ENCODE results near the gene LRP4.
A peak's percentile ranks its signal among the peaks of the same experiment; 100 is the strongest.

Gene LRP4

DNA sequence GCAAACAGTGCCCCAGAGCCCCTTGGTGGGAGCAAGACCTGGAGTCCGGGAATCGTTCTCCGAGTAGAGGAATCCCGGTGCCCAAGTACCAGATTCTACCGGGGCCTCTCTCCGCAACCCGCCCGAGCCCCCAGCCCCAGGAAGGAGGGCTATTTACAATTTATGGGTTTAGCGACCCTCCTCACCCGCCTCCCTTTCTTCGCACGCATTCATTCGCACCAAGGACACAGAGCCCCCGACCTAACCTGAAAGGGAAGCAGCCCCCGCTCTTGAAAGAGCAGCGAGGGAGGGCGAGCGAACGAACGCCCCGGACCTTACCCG, 628 bp downstream of the LRP4 start:
- no peak for DNase-seq

DNA sequence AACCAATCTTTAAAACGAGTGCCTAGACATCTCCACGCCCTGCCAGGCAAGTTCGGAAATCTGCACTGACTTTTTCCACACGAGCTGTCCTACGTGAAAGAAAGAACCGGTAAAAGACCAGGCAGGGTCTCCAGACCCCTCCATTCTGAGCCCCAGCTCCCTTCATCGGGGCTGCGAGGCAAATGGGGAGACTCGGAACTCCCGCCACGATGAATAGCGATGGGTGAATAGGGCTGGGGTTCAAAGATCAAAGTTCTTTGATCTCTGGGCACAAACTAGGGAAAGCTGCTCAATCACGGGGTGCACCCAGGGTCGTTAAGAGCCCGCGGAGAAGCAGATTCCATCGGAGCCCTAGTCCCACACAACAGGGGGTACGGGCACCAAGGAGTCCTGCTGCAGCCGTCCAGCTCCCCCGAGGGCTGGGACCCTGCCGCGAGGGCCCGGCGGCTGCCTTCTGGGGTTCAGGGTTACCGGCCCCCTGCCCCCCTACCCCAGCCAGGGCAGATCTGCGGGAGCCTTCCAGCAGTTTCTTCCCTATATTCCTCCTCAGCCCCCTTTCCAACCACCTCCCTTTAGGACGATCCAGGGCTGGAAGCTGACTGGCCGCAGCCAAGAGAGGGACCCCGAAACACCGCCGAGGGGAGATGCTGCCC, 1.1 kb downstream of the LRP4 start:
- DNase-seq = no peak

- DNase-seq = no peak
Measured at GRCh38 chr11:46916286-46917108, 1.9 kb downstream of the LRP4 start.

GRCh38 chr11:46914910-46915309, 3.4 kb downstream of the LRP4 start:
- DNase-seq = no peak

GRCh38 chr11:46914363-46914762, 4.0 kb downstream of the LRP4 start:
- DNase-seq = no peak

DNA sequence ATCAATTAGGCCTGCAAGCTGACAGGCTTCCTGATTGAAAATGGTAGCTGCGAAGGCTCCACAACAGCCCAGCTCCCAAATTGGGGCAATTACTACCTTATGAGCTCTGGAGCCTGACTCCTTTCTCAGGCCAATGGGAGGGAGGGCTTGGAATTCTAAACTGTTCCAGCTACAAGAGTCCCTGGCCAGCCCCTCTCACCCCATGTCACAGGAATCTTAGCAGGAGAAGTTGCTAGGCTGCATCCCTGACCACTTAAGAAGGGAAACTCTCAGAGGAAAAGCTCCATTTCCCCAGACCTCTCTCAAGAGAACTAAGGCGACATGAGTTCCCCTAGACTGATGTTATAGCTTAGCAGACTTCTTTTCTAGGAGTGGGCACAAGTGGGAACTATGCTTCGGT, 4.9 kb downstream of the LRP4 start:
- no peak for DNase-seq

GRCh38 chr11:46912526-46913150, 5.7 kb downstream of the LRP4 start:
- no peak for DNase-seq

- DNase-seq = no peak
Measured at GRCh38 chr11:46907606-46908005, 10.7 kb downstream of the LRP4 start.

DNA sequence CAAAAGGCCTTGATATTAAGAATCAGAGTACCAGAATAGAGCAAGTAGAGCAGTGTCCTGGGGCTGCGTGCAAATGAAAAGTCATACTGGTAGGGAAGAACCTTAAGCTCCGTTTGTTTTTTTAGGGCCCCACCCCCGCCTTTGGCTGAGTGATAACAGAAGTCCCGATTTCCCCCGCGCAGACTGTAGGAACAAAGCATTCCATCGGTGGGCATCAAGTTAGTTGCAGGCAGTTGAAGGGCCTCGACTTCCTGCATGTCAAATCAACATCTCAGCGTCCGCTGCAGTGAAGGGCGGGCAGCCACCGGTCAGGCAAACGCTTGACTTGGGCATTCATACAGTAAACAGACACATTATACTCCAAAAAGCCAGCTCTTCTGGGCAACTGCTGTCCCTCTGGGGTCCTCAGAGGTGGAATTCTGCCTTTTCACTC, 11.7 kb downstream of the LRP4 start:
- no peak for DNase-seq

GRCh38 chr11:46905806-46906205, 12.5 kb downstream of the LRP4 start:
- no peak for DNase-seq

DNA sequence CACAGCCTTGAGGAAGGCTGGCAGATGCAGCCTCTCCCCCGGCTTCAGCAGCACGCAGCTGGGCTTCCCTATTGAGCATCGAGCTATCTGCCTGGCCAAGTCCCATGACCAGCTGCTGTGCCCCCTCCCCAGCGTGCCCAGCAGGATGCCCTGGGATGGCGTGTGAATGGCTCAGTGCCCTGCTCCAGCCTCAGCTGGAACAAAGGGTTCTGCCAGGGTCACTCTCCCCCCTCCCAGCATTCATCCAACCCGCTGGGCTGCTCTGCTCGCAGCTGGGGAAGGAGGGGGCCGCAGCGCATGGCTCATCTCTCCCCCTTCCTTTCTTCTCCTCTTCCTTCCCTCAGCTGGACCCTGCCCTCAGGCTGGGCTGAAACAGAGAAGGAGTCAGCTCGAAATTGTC, 14.5 kb downstream of the LRP4 start:
- DNase-seq = no peak

DNA sequence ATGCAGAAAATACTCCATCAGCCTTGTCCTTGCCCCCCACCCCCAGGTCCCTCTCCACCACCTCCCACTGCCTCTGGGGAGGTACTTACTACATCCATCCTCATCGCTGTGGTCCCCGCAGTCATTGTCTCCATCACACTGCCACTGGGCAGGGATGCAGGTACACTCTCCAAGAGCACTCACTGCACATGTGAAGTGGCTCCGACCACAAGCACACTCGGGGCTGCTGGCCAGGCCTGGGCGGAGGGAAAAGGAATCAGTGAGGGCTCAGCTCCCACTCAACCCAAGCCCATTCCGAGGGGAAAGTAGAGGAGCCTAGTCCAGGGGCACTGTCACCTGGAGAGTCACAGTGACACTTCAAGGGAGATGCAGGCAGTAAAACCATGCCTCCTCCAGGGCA, 15.7 kb downstream of the LRP4 start:
- no peak for DNase-seq

DNA sequence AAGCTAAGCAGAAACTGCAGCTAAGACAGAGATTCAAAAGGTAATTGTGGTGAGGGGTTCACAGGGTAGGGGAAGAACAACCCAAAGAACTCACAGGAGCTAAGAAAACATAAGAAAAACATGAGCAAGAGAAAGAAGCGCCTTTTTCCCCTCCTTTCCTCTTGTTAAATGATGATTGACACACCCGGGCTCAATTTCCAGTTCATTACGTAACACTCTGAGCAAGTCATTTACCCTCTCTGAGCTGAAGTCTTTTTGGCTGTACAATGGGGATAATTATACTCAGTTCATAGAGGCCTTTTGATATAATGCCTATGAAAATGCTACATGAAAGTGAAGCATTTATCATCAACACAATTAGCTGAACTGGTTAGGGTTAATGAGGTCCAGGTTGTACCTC, 17.2 kb downstream of the LRP4 start:
- no peak for DNase-seq

GRCh38 chr11:46900091-46900746, 18.1 kb downstream of the LRP4 start:
- DNase-seq = no peak

- no peak for DNase-seq
Measured at GRCh38 chr11:46899501-46900025, 18.8 kb downstream of the LRP4 start.

- DNase-seq = no peak
Measured at GRCh38 chr11:46898396-46899095, 19.8 kb downstream of the LRP4 start.

DNA sequence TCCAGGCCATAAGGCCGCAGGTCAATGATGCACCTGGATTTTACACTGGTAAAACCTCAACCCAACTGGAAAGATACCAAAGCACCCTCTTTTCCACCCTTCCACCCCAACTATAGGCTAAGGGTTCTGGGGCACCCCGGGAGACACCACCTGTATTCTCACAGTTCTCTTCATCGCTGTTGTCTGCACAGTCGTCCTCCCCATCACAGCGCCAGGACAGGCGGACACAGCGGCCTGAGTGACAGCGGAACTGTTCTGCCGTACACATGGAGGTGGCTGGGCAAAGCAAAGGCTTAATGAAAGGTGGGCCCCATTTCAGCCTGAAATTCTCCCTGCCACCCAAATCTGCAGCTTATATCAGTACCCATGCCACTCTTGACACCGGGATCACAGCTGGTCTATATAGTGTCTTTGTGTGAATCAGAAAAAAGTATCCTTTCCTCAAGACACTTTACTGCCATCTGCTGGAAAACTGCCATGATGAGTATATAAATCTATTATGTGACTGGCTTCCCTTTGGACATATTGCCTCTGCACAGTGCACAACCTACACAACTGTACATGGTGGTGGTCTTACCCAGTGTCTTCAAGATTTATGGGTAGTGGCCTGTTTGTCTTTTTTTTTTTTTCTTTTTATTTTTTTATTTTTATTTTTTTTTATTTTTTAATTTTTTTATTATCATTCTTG, 21.5 kb downstream of the LRP4 start:
- DNase-seq = peak; percentile 71

- DNase-seq = no peak
Measured at GRCh38 chr11:46895821-46896220, 22.5 kb downstream of the LRP4 start.

- DNase-seq = no peak
Measured at GRCh38 chr11:46894961-46895360, 23.4 kb downstream of the LRP4 start.

GRCh38 chr11:46894506-46894905, 23.8 kb downstream of the LRP4 start:
- no peak for DNase-seq

- DNase-seq = no peak
Measured at GRCh38 chr11:46892838-46893237, 25.5 kb downstream of the LRP4 start.

GRCh38 chr11:46892109-46892508, 26.2 kb downstream of the LRP4 start:
- no peak for DNase-seq

Measured in MV-4-11 (cell line).